Measurements from ENCODE around the gene IFI27L1. TPM values are rescaled to one million over a fixed set of nuclear protein-coding genes. Genes with fewer than 3 reads are reported as not detected.

Gene IFI27L1
- total RNA-seq, 1 experiment from 2014 or later = 14.7 TPM

GRCh38 chr14:94093418-94093817 is 12.3 kb downstream of the IFI27L1 start:
- H3K4me3 ChIP-seq (ENCODE audit: low read depth, low read length, poor library complexity, severe bottlenecking) = no peak overlapping the region
- no peaks in the 10 kb centered on the region for H3K27me3 ChIP-seq (replicated peaks; ENCODE audit: insufficient read depth, low read depth, low read length, poor library complexity)
- ChIA-PET CTCF (no interaction called here), POLR2A (ENCODE audit: low non-redundant PET) (no interaction called here)
- H3K9me3 ChIP-seq (ENCODE audit: low read depth, low read length, poor library complexity, severe bottlenecking) = no peaks in the 10 kb centered on the region
- no peak overlapping the region for H3K27ac ChIP-seq (ENCODE audit: low read depth, low read length, poor library complexity, severe bottlenecking)
- BruUV-seq (replicated peaks) = no TSS peak
- TF ChIP-seq CTCF (conservative IDR thresholded peaks at IDR 0.05; ENCODE audit: low read depth, low read length) (no peak), EZH2 (IDR thresholded peaks at IDR 0.05; ENCODE audit: borderline replicate concordance, low read depth, low read length, poor library complexity, severe bottlenecking) (no peak)
- no peak for DNase-seq (ENCODE audit: low spot score)
- H3K4me1 ChIP-seq (ENCODE audit: insufficient read depth, low read length, poor library complexity, severe bottlenecking) = no peaks in the 10 kb centered on the region
- no peaks in the 10 kb centered on the region for H3K36me3 ChIP-seq (ENCODE audit: insufficient read depth, low read length, poor library complexity, severe bottlenecking)
- intact Hi-C loops (cut with micrococcal nuclease; ENCODE audit: unreplicated experiment) = no loop called here

GRCh38 chr14:94097091-94097490 is 16.0 kb downstream of the IFI27L1 start:
- no peak overlapping the region for H3K4me3 ChIP-seq (ENCODE audit: low read depth, low read length, poor library complexity, severe bottlenecking)
- no peaks in the 10 kb centered on the region for H3K4me1 ChIP-seq (ENCODE audit: insufficient read depth, low read length, poor library complexity, severe bottlenecking)
- H3K9me3 ChIP-seq (ENCODE audit: low read depth, low read length, poor library complexity, severe bottlenecking) = no peaks in the 10 kb centered on the region
- H3K36me3 ChIP-seq (ENCODE audit: insufficient read depth, low read length, poor library complexity, severe bottlenecking) = no peaks in the 10 kb centered on the region
- ChIA-PET POLR2A (ENCODE audit: low non-redundant PET) (no interaction called here), CTCF (no interaction called here)
- TF ChIP-seq CTCF (conservative IDR thresholded peaks at IDR 0.05; ENCODE audit: low read depth, low read length) = no peak
- no peak for TF ChIP-seq EZH2 (IDR thresholded peaks at IDR 0.05; ENCODE audit: borderline replicate concordance, low read depth, low read length, poor library complexity, severe bottlenecking)
- no peak overlapping the region for H3K27ac ChIP-seq (ENCODE audit: low read depth, low read length, poor library complexity, severe bottlenecking)
- DNase-seq (ENCODE audit: low spot score) = no peak
- intact Hi-C loops (cut with micrococcal nuclease; ENCODE audit: unreplicated experiment) = no loop called here
- BruUV-seq (replicated peaks) = no TSS peak
- no peaks in the 10 kb centered on the region for H3K27me3 ChIP-seq (replicated peaks; ENCODE audit: insufficient read depth, low read depth, low read length, poor library complexity)

GRCh38 chr14:94098326-94098992 is 17.3 kb downstream of the IFI27L1 start:
- no peak overlapping the region for H3K4me3 ChIP-seq (ENCODE audit: low read depth, low read length, poor library complexity, severe bottlenecking)
- H3K4me1 ChIP-seq (ENCODE audit: insufficient read depth, low read length, poor library complexity, severe bottlenecking) = no peaks in the 10 kb centered on the region
- no peaks in the 10 kb centered on the region for H3K36me3 ChIP-seq (ENCODE audit: insufficient read depth, low read length, poor library complexity, severe bottlenecking)
- ChIA-PET POLR2A (ENCODE audit: low non-redundant PET) (no interaction called here), CTCF (no interaction called here)
- intact Hi-C loops (cut with micrococcal nuclease; ENCODE audit: unreplicated experiment) = no loop called here
- H3K27me3 ChIP-seq (replicated peaks; ENCODE audit: insufficient read depth, low read depth, low read length, poor library complexity) = no peaks in the 10 kb centered on the region
- BruUV-seq (replicated peaks) = no TSS peak
- DNase-seq (ENCODE audit: low spot score) = peak; percentile 13
- TF ChIP-seq EZH2 (IDR thresholded peaks at IDR 0.05; ENCODE audit: borderline replicate concordance, low read depth, low read length, poor library complexity, severe bottlenecking) (no peak), CTCF (conservative IDR thresholded peaks at IDR 0.05; ENCODE audit: low read depth, low read length) (no peak)
- peak overlapping the region; percentile 50 for H3K27ac ChIP-seq (ENCODE audit: low read depth, low read length, poor library complexity, severe bottlenecking)
- no peaks in the 10 kb centered on the region for H3K9me3 ChIP-seq (ENCODE audit: low read depth, low read length, poor library complexity, severe bottlenecking)

All from A673 (cell line).